ENCODE measurements around the gene QRICH1. TPM values are rescaled to one million over a fixed set of nuclear protein-coding genes. Genes with fewer than 3 reads are reported as not detected.
A peak's percentile ranks its signal among the peaks of the same experiment; 100 is the strongest.

The QRICH1 gene
- polyA plus RNA-seq, 3 donors = 20.3 to 42.2 (median 22.0) TPM

- 73 to 76% (median 76%) methylated on average over 17 of the region's 17 CpGs for WGBS, 3 donors
- peak overlapping the region; percentile 6 for H3K27ac ChIP-seq (ENCODE audit: low read depth, low read length)
Measured at GRCh38 chr3:49121132-49121736, 27.4 kb upstream of the QRICH1 start.

- WGBS, 3 donors = 1% methylated on average over 64 to 70 of the region's 70 CpGs
- H3K27ac ChIP-seq (ENCODE audit: low read depth, low read length) = peak within 1 kb of the TSS; percentile 6
Measured at GRCh38 chr3:49120438-49121131, 26.7 kb upstream of the QRICH1 start, which contains the start of gene USP19. USP19 (minus strand) TSS chr3:49120823; CDS start chr3:49119145, 1,678 bp downstream.

GRCh38 chr3:49120096-49120437 is 26.2 kb upstream of the QRICH1 start:
- no peak overlapping the region for H3K27ac ChIP-seq (ENCODE audit: low read depth, low read length)
- 0 to 1% (median 0%) methylated on average over 8 to 9 of the region's 9 CpGs for WGBS, 3 donors

GRCh38 chr3:49119439-49119838 is 25.6 kb upstream of the QRICH1 start:
- no peak overlapping the region for H3K27ac ChIP-seq (ENCODE audit: low read depth, low read length)
- WGBS, 3 donors = 53 to 60% (median 57%) methylated on average over 3 of the region's 3 CpGs

GRCh38 chr3:49119036-49119435 is 25.2 kb upstream of the QRICH1 start:
- H3K27ac ChIP-seq (ENCODE audit: low read depth, low read length) = no peak overlapping the region
- 52 to 77% (median 55%) methylated on average over 10 of the region's 10 CpGs for WGBS, 3 donors

GRCh38 chr3:49112262-49112661 is 18.4 kb upstream of the QRICH1 start:
- WGBS, 3 donors = 87 to 90% (median 88%) methylated on average over 14 of the region's 14 CpGs
- H3K27ac ChIP-seq (ENCODE audit: low read depth, low read length) = no peak overlapping the region

- 75 to 84% (median 76%) methylated on average over 6 of the region's 6 CpGs for WGBS, 3 donors
- H3K27ac ChIP-seq (ENCODE audit: low read depth, low read length) = no peak overlapping the region
Measured at GRCh38 chr3:49111347-49111746, 17.5 kb upstream of the QRICH1 start.

- 85 to 90% (median 89%) methylated on average over 13 of the region's 13 CpGs for WGBS, 3 donors
- no peak overlapping the region for H3K27ac ChIP-seq (ENCODE audit: low read depth, low read length)
Measured at GRCh38 chr3:49110780-49111179, 16.9 kb upstream of the QRICH1 start.

- WGBS, 3 donors = 79 to 85% (median 79%) methylated on average over 14 of the region's 14 CpGs
- no peak overlapping the region for H3K27ac ChIP-seq (ENCODE audit: low read depth, low read length)
Measured at GRCh38 chr3:49108346-49108745, 14.5 kb upstream of the QRICH1 start.

GRCh38 chr3:49104427-49105291 is 10.8 kb upstream of the QRICH1 start, which contains the start of gene QARS1:
QARS1 (minus strand) TSS chr3:49104757; CDS start chr3:49104733, 24 bp downstream.
- 1 to 2% (median 2%) methylated on average over 47 to 50 of the region's 50 CpGs for whole genome bisulfite sequencing, 3 donors
- H3K27ac ChIP-seq (ENCODE audit: low read depth, low read length) = no peak within 1 kb of the TSS

- WGBS, 3 donors = 2 to 7% (median 3%) methylated on average over 8 of the region's 8 CpGs
- no peak overlapping the region for H3K27ac ChIP-seq (ENCODE audit: low read depth, low read length)
Measured at GRCh38 chr3:49104052-49104426, 10.2 kb upstream of the QRICH1 start.

GRCh38 chr3:49100046-49100615 is 6.3 kb upstream of the QRICH1 start:
- H3K27ac ChIP-seq (ENCODE audit: low read depth, low read length) = no peak overlapping the region
- 93 to 94% (median 93%) methylated on average over 11 of the region's 11 CpGs for WGBS, 3 donors

GRCh38 chr3:49098910-49099630 is 5.2 kb upstream of the QRICH1 start:
- no peak overlapping the region for H3K27ac ChIP-seq (ENCODE audit: low read depth, low read length)
- WGBS, 3 donors = 88 to 92% (median 91%) methylated on average over 13 of the region's 13 CpGs

GRCh38 chr3:49098429-49098828 is 4.6 kb upstream of the QRICH1 start:
- 36 to 51% (median 50%) methylated on average over 5 of the region's 5 CpGs for WGBS, 3 donors
- no peak overlapping the region for H3K27ac ChIP-seq (ENCODE audit: low read depth, low read length)

- H3K27ac ChIP-seq (ENCODE audit: low read depth, low read length) = peak overlapping the region; percentile 65
- 0% methylated on average over 73 to 86 of the region's 86 CpGs for WGBS, 3 donors
Measured at GRCh38 chr3:49092938-49093852, 676 bp downstream of the QRICH1 start.

GRCh38 chr3:49081429-49081828 is 12.4 kb downstream of the QRICH1 start:
- 96% methylated on average over 8 of the region's 8 CpGs for WGBS, 3 donors
- H3K27ac ChIP-seq (ENCODE audit: low read depth, low read length) = no peak overlapping the region

- 91 to 95% (median 93%) methylated on average over 2 of the region's 2 CpGs for WGBS, 3 donors
- no peak overlapping the region for H3K27ac ChIP-seq (ENCODE audit: low read depth, low read length)
Measured at GRCh38 chr3:49079270-49079669, 14.6 kb downstream of the QRICH1 start.
